Adipocyte (in vitro differentiated cells): ENCODE results near the gene AUTS2.
"Not testable (repeated sequence)": the region's sequence is repeated elsewhere in the genome, so short reads cannot be mapped to it uniquely, and the experiment has no call there.

Experiments
- DNase-seq: peaks from one replicate; pipeline ENCODE4 v3.0.0-alpha.2; 2015; ENCODE audit warnings: low read depth
- H3K27me3 ChIP-seq: replicated peaks from 2 replicates; pipeline ENCODE4 v1.7.0; 2013; ENCODE audit warnings: mild to moderate bottlenecking, low read length, moderate library complexity; ENCODE audit not compliant: control insufficient read depth, insufficient read depth
- H3K36me3 ChIP-seq: 2 replicates; pipeline ENCODE4 v1.7.0; 2013; ENCODE audit warnings: low read length, mild to moderate bottlenecking, moderate library complexity; ENCODE audit not compliant: control insufficient read depth, insufficient read depth, severe bottlenecking
- H3K4me1 ChIP-seq: 2 replicates; pipeline ENCODE4 v1.7.0; 2013; ENCODE audit warnings: mild to moderate bottlenecking, low read length, moderate library complexity; ENCODE audit not compliant: control insufficient read depth, insufficient read depth
- H3K4me3 ChIP-seq: 2 replicates; pipeline ENCODE4 v1.7.0; 2013; ENCODE audit warnings: mild to moderate bottlenecking, low read length, moderate library complexity
- H3K9ac ChIP-seq: 2 replicates; pipeline ENCODE4 v1.7.0; 2013; ENCODE audit warnings: mild to moderate bottlenecking, low read length, moderate library complexity
- H3K9me3 ChIP-seq: 2 replicates; pipeline ENCODE4 v1.7.0; 2013; ENCODE audit warnings: mild to moderate bottlenecking, low read length, moderate library complexity; ENCODE audit not compliant: control insufficient read depth

AUTS2 gene

GRCh38 chr7:70594885-70595284 lies 996.6 kb downstream of the AUTS2 start:
- H3K9ac ChIP-seq, H3K4me3 ChIP-seq, H3K36me3 ChIP-seq, H3K4me1 ChIP-seq, DNase-seq, H3K9me3 ChIP-seq: not testable (repeated sequence)
- H3K27me3 ChIP-seq = peaks cover 17% of the 10 kb centered on the region

GRCh38 chr7:70595370-70595754 lies 997.1 kb downstream of the AUTS2 start:
- H3K4me3 ChIP-seq = peak overlapping the region; percentile 46
- peaks cover 17% of the 10 kb centered on the region for H3K27me3 ChIP-seq

GRCh38 chr7:70595755-70596597 lies 997.7 kb downstream of the AUTS2 start:
- Histone ChIP-seq H3K4me3 (peak overlapping the region; percentile 46), H3K27me3 (peaks cover 17% of the 10 kb centered on the region), H3K9me3 (peaks cover 2% of the 10 kb centered on the region), H3K4me1 (no peaks in the 10 kb centered on the region), H3K9ac (no peak overlapping the region), H3K36me3 (no peaks in the 10 kb centered on the region)
- DNase-seq = no peak

More at GRCh38 chr7:70595370-70595754, 997.1 kb downstream of the AUTS2 start:
- no peak overlapping the region for H3K9ac ChIP-seq
- DNase-seq = no peak
- H3K4me1 ChIP-seq = no peaks in the 10 kb centered on the region
- H3K36me3 ChIP-seq = no peaks in the 10 kb centered on the region
- H3K9me3 ChIP-seq = no peaks in the 10 kb centered on the region

GRCh38 chr7:70596598-70596913 lies 998.3 kb downstream of the AUTS2 start:
- no peak overlapping the region for H3K9ac ChIP-seq
- no peaks in the 10 kb centered on the region for H3K4me1 ChIP-seq
- H3K9me3 ChIP-seq = peaks cover 4% of the 10 kb centered on the region
- H3K27me3 ChIP-seq = peaks cover 17% of the 10 kb centered on the region
- DNase-seq = no peak
- no peaks in the 10 kb centered on the region for H3K36me3 ChIP-seq
- H3K4me3 ChIP-seq = peak overlapping the region; percentile 46

GRCh38 chr7:70597066-70597465 lies 998.8 kb downstream of the AUTS2 start:
- peaks cover 4% of the 10 kb centered on the region for H3K9me3 ChIP-seq
- DNase-seq = peak; percentile 18
- H3K36me3 ChIP-seq = no peaks in the 10 kb centered on the region
- no peak overlapping the region for H3K4me3 ChIP-seq
- H3K9ac ChIP-seq = no peak overlapping the region
- peaks cover 17% of the 10 kb centered on the region for H3K27me3 ChIP-seq
- peaks cover 2% of the 10 kb centered on the region for H3K4me1 ChIP-seq

- Histone ChIP-seq H3K36me3 (no peaks in the 10 kb centered on the region), H3K27me3 (peaks cover 17% of the 10 kb centered on the region), H3K9ac (no peak overlapping the region), H3K4me3 (no peak overlapping the region), H3K4me1 (peaks cover 11% of the 10 kb centered on the region), H3K9me3 (peaks cover 4% of the 10 kb centered on the region)
- DNase-seq = peak; percentile 65
Observed at GRCh38 chr7:70598976-70599375, 1000.7 kb downstream of the AUTS2 start.

GRCh38 chr7:70599446-70600190 lies 1001.3 kb downstream of the AUTS2 start:
- Histone ChIP-seq H3K4me3 (no peak overlapping the region), H3K9ac (no peak overlapping the region), H3K36me3 (no peaks in the 10 kb centered on the region), H3K4me1 (peaks cover 11% of the 10 kb centered on the region), H3K9me3 (peaks cover 10% of the 10 kb centered on the region), H3K27me3 (peaks cover 17% of the 10 kb centered on the region)
- no peak for DNase-seq

- Histone ChIP-seq H3K4me3 (no peak overlapping the region), H3K4me1 (peaks cover 11% of the 10 kb centered on the region), H3K36me3 (no peaks in the 10 kb centered on the region), H3K27me3 (peaks cover 17% of the 10 kb centered on the region), H3K9me3 (peaks cover 17% of the 10 kb centered on the region), H3K9ac (no peak overlapping the region)
- DNase-seq = no peak
Observed at GRCh38 chr7:70600993-70601392, 1002.7 kb downstream of the AUTS2 start.

GRCh38 chr7:70602117-70602516 lies 1003.8 kb downstream of the AUTS2 start:
- Histone ChIP-seq H3K27me3 (peaks cover 7% of the 10 kb centered on the region), H3K36me3 (no peaks in the 10 kb centered on the region), H3K9ac (no peak overlapping the region), H3K4me3 (no peak overlapping the region), H3K9me3 (peaks cover 17% of the 10 kb centered on the region), H3K4me1 (peaks cover 11% of the 10 kb centered on the region)
- DNase-seq = no peak

GRCh38 chr7:70607281-70607680 lies 1009.0 kb downstream of the AUTS2 start:
- Histone ChIP-seq H3K36me3 (no peaks in the 10 kb centered on the region), H3K9me3 (peaks cover 12% of the 10 kb centered on the region), H3K4me1 (peaks cover 7% of the 10 kb centered on the region), H3K4me3 (no peak overlapping the region), H3K9ac (no peak overlapping the region), H3K27me3 (peaks cover 1% of the 10 kb centered on the region)
- DNase-seq = no peak

GRCh38 chr7:70607759-70608158 lies 1009.5 kb downstream of the AUTS2 start:
- peak; percentile 43 for DNase-seq
- Histone ChIP-seq H3K4me3 (no peak overlapping the region), H3K9ac (no peak overlapping the region), H3K36me3 (no peaks in the 10 kb centered on the region), H3K4me1 (peaks cover 2% of the 10 kb centered on the region), H3K9me3 (peaks cover 12% of the 10 kb centered on the region), H3K27me3 (peaks cover 6% of the 10 kb centered on the region)
